MM.1S (cell line): Measurements from ENCODE around the gene ARFGEF2.
"Not testable (repeated sequence)": the region's sequence is repeated elsewhere in the genome, so short reads cannot be mapped to it uniquely, and the experiment has no call there.

Experiments
- DNase-seq: peaks from one replicate; pipeline ENCODE4 v3.0.0-alpha.2; 2015
- H2AFZ ChIP-seq: fragments of 300-600 bp; sonication (generic); 2 replicates; pipeline ENCODE4 v1.6.0; 2016; ENCODE audit warnings: antibody characterized with exemption, low read length
- H3F3A ChIP-seq: fragments of 300-600 bp; sonication (generic); 2 replicates; pipeline ENCODE4 v1.6.1; 2016; ENCODE audit warnings: mild to moderate bottlenecking, antibody characterized with exemption, low read length, moderate library complexity, mixed read lengths; ENCODE audit not compliant: insufficient read depth
- H3K27ac ChIP-seq: fragments of 300-600 bp; sonication (generic); 2 replicates; pipeline ENCODE4 v1.5.1; 2016; ENCODE audit warnings: mild to moderate bottlenecking, low read length
- H3K27me3 ChIP-seq: fragments of 300-600 bp; sonication (generic); replicated peaks from 2 replicates; pipeline ENCODE4 v1.6.0; 2016; ENCODE audit warnings: low read length; ENCODE audit not compliant: insufficient read depth
- H3K36me3 ChIP-seq: fragments of 300-600 bp; sonication (generic); replicated peaks from 2 replicates; pipeline ENCODE4 v1.6.1; 2016; ENCODE audit warnings: mild to moderate bottlenecking, low read length, mixed read lengths; ENCODE audit not compliant: insufficient read depth
- H3K4me1 ChIP-seq: fragments of 300-600 bp; sonication (generic); 2 replicates; pipeline ENCODE4 v1.6.1; 2016; ENCODE audit warnings: low read length, mixed read lengths
- H3K4me2 ChIP-seq: fragments of 300-600 bp; sonication (generic); 2 replicates; pipeline ENCODE4 v1.6.0; 2016; ENCODE audit warnings: low read depth, low read length
- H3K4me3 ChIP-seq: fragments of 300-600 bp; sonication (generic); 2 replicates; pipeline ENCODE4 v1.5.1; 2016; ENCODE audit warnings: low read length, mixed read lengths
- H3K79me2 ChIP-seq: fragments of 300-600 bp; sonication (generic); 2 replicates; pipeline ENCODE4 v1.6.1; 2016; ENCODE audit warnings: mixed run types, low read length, mixed read lengths
- H3K9ac ChIP-seq: fragments of 300-600 bp; sonication (generic); 2 replicates; pipeline ENCODE4 v1.6.1; 2016; ENCODE audit warnings: low read length, mixed read lengths
- H3K9me2 ChIP-seq: fragments of 300-600 bp; sonication (generic); replicated peaks from 2 replicates; pipeline ENCODE4 v1.6.1; 2016; ENCODE audit warnings: mild to moderate bottlenecking, low read length, mixed read lengths; ENCODE audit not compliant: insufficient read depth
- H3K9me3 ChIP-seq: fragments of 300-600 bp; sonication (generic); replicated peaks from 2 replicates; pipeline ENCODE4 v1.6.1; 2016; ENCODE audit warnings: mild to moderate bottlenecking, low read length, mixed read lengths; ENCODE audit not compliant: insufficient read depth
- H4K20me1 ChIP-seq: fragments of 300-600 bp; sonication (generic); 2 replicates; pipeline ENCODE4 v1.6.1; 2016; ENCODE audit warnings: mild to moderate bottlenecking, low read length, moderate library complexity, mixed read lengths; ENCODE audit not compliant: insufficient read depth
- CTCF ChIP-seq: fragments of 300-600 bp; sonication (generic); IDR thresholded peaks from 2 replicates; pipeline ENCODE4 v1.5.1; 2016; ENCODE audit warnings: antibody characterized with exemption, low read length, mixed read lengths
- EZH2 ChIP-seq: fragments of 300-600 bp; sonication (generic); optimal IDR thresholded peaks from 2 replicates; pipeline ENCODE3; 2017; ENCODE audit warnings: low read depth, mild to moderate bottlenecking, antibody characterized with exemption, low read length, mixed read lengths
- EZH2phosphoT487 ChIP-seq: fragments of 300-600 bp; sonication (generic); IDR thresholded peaks from 2 replicates; pipeline ENCODE4 v1.6.1; 2018; ENCODE audit warnings: antibody characterized with exemption, low read length

The ARFGEF2 gene

DNA sequence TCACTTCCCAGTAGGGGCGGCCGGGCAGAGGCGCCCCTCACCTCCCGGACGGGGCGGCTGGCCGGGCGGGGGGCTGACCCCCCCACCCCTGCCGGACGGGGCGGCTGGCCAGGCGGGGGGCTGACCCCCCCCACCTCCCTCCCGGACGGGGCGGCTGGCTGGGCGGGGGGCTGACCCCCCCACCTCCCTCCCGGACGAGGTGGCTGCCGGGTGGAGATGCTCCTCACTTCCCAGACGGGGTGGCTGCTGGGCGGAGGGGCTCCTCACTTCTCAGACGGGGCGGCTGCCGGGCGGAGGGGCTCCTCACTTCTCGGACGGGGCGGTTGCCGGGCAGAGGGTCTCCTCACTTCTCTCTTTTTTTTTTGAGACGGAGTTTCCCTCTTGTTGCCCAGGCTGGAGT lies 14.7 kb downstream of the ARFGEF2 start:
- H3K9me3 ChIP-seq, H3K36me3 ChIP-seq, H3K4me3 ChIP-seq, H3K4me2 ChIP-seq, H3K27ac ChIP-seq, H3K27me3 ChIP-seq, H3K9me2 ChIP-seq, DNase-seq, H3F3A ChIP-seq, H3K4me1 ChIP-seq, H3K9ac ChIP-seq, H2AFZ ChIP-seq: not testable (repeated sequence)
- Histone ChIP-seq H3K79me2 (peaks cover 84% of the 10 kb centered on the region), H4K20me1 (peaks cover 70% of the 10 kb centered on the region)

GRCh38 chr20:48937674-48938073 lies 16.2 kb downstream of the ARFGEF2 start:
- no peak overlapping the region for H3K4me3 ChIP-seq
- no peak overlapping the region for H3K4me2 ChIP-seq
- TF ChIP-seq EZH2 (no peak), CTCF (no peak), EZH2phosphoT487 (no peak)
- H3K27me3 ChIP-seq, result no peaks in the 10 kb centered on the region
- H3K79me2 ChIP-seq, result peaks cover 84% of the 10 kb centered on the region
- no peak overlapping the region for H2AFZ ChIP-seq
- no peaks in the 10 kb centered on the region for H3K9me3 ChIP-seq
- H3K9ac ChIP-seq, result no peak overlapping the region
- no peak for DNase-seq
- no peaks in the 10 kb centered on the region for H3F3A ChIP-seq
- no peaks in the 10 kb centered on the region for H3K9me2 ChIP-seq
- H3K27ac ChIP-seq, result no peak overlapping the region
- peaks cover 56% of the 10 kb centered on the region for H4K20me1 ChIP-seq
- peaks cover 16% of the 10 kb centered on the region; the same call in 1 of the 2 replicates for H3K36me3 ChIP-seq
- no peaks in the 10 kb centered on the region for H3K4me1 ChIP-seq

DNA sequence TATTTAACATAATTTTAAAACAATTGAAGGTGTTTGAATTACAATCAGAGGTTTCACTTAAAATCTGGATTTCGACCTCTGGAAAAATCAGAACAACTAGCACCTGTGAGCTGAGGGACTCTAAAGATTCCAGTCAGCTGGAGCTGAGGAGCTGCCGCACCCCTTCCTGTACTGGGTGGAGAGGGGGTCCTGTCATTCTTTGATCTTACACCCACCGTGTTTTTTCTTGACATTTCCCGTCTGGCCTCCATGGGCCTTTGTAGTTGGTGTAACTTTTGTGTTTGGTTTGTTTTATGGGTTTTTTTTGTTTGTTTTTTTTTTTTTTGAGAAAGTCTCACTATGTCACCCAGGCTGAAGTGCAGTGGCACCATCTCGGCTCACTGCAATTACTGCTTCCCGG lies 17.2 kb downstream of the ARFGEF2 start:
- H3K4me1 ChIP-seq, result no peaks in the 10 kb centered on the region
- H3K4me3 ChIP-seq, result no peak overlapping the region
- H3K9me2 ChIP-seq, result no peaks in the 10 kb centered on the region
- peaks cover 21% of the 10 kb centered on the region; the same call in 1 of the 2 replicates for H3K36me3 ChIP-seq
- H3K27me3 ChIP-seq, result no peaks in the 10 kb centered on the region
- no peak overlapping the region for H3K9ac ChIP-seq
- H3F3A ChIP-seq, result no peaks in the 10 kb centered on the region
- TF ChIP-seq CTCF, result no peak
- H3K79me2 ChIP-seq, result peaks cover 84% of the 10 kb centered on the region
- no peaks in the 10 kb centered on the region for H3K9me3 ChIP-seq
- no peak overlapping the region for H3K4me2 ChIP-seq
- H2AFZ ChIP-seq, result no peak overlapping the region
- H4K20me1 ChIP-seq, result peaks cover 46% of the 10 kb centered on the region
- no peak for DNase-seq
- H3K27ac ChIP-seq, result no peak overlapping the region

DNA sequence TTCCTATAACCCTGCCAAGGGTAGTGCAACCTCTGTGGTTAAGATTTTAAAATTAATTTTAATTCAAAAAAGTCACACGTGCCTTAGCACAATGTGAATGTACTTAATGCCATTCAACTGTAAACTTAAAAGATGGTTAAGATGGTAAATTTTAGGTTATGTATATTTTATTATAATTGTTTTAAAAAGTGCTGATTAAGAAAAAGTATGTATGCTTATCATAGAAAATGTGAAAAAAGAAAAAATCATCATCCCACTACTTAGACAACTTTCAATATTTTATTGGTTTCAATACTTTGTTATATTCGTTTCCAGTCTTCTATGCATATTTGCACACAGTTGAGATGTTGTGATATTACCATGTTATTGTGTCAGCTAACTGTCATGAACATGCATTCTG lies 18.7 kb downstream of the ARFGEF2 start:
- DNase-seq, result no peak
- H3K27me3 ChIP-seq, result no peaks in the 10 kb centered on the region
- peaks cover 28% of the 10 kb centered on the region; the same call in 1 of the 2 replicates for H3K36me3 ChIP-seq
- no peaks in the 10 kb centered on the region for H3K4me1 ChIP-seq
- H3K9me3 ChIP-seq, result no peaks in the 10 kb centered on the region
- H4K20me1 ChIP-seq, result peaks cover 41% of the 10 kb centered on the region
- no peak overlapping the region for H3K9ac ChIP-seq
- no peaks in the 10 kb centered on the region for H3F3A ChIP-seq
- no peaks in the 10 kb centered on the region for H3K9me2 ChIP-seq
- H3K4me3 ChIP-seq, result no peak overlapping the region
- H2AFZ ChIP-seq, result no peak overlapping the region
- H3K4me2 ChIP-seq, result no peak overlapping the region
- H3K27ac ChIP-seq, result no peak overlapping the region
- peaks cover 87% of the 10 kb centered on the region for H3K79me2 ChIP-seq
- TF ChIP-seq EZH2, result no peak
- TF ChIP-seq CTCF, result no peak
- no peak for TF ChIP-seq EZH2phosphoT487
